Esophagus muscularis mucosa (tissue), 4 donors: Measurements from ENCODE around the gene TAP1.

Experiments
- EP300 ChIP-seq: sonication (generic); formaldehyde crosslinking; IDR thresholded peaks from one replicate; pipeline ENCODE4 v1.6.1; 2017; ENCODE audit warnings: antibody characterized with exemption
- POLR2A ChIP-seq: fragments of 450-650 bp; IDR thresholded peaks from one replicate; pipeline ENCODE4 v1.6.1; 2017; ENCODE audit warnings: antibody characterized with exemption, moderate library complexity, mild to moderate bottlenecking, low read depth
- POLR2AphosphoS5 ChIP-seq, 2 donors: sonication (generic); formaldehyde crosslinking; IDR thresholded peaks; one replicate each; pipeline ENCODE4 v1.6.1; 2017; ENCODE audit warnings: antibody characterized with exemption in 2 of 2
- TF ChIP-seq, protein P1 (sequence below), 3 experiments: fragments of 200-600 bp in 2 of 3; fragments of 450-650 bp in 1 of 3; sonication (generic) in 2 of 3; IDR thresholded peaks; one replicate each; pipeline ENCODE4 v1.5.1; 2017 to 2019; ENCODE audit warnings: antibody characterized with exemption in 3 of 3, mild to moderate bottlenecking in 2 of 3, moderate library complexity in 1 of 3

DNA sequence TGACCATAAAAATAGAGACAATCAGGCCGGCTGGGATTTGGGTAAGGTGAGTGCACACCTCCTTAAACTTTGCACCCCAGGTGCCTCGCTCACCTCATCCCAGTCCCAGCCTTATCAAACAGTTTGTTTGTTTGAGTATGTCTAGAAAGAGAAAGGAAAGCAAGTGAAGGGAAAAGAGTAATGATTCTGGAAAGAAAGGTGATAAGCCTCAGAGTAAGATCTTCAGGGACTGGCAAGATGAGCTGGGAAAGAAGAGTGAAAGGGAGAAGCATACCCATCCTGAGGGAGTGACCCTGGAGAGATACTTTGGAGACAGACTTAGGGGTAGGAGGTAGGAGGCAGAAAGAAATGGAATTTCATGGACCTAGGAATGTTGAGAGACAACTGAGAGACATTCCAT lies 16.6 kb downstream of the TAP1 start:
- TF ChIP-seq POLR2AphosphoS5 (IDR thresholded peaks at IDR 0.05) (no peak), POLR2A (no peak), EP300 (no peak)
- TF ChIP-seq, protein P1, sequence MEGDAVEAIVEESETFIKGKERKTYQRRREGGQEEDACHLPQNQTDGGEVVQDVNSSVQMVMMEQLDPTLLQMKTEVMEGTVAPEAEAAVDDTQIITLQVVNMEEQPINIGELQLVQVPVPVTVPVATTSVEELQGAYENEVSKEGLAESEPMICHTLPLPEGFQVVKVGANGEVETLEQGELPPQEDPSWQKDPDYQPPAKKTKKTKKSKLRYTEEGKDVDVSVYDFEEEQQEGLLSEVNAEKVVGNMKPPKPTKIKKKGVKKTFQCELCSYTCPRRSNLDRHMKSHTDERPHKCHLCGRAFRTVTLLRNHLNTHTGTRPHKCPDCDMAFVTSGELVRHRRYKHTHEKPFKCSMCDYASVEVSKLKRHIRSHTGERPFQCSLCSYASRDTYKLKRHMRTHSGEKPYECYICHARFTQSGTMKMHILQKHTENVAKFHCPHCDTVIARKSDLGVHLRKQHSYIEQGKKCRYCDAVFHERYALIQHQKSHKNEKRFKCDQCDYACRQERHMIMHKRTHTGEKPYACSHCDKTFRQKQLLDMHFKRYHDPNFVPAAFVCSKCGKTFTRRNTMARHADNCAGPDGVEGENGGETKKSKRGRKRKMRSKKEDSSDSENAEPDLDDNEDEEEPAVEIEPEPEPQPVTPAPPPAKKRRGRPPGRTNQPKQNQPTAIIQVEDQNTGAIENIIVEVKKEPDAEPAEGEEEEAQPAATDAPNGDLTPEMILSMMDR (IDR thresholded peaks at IDR 0.05): no peak
